ENCODE data around the gene SRSF11.

DNA sequence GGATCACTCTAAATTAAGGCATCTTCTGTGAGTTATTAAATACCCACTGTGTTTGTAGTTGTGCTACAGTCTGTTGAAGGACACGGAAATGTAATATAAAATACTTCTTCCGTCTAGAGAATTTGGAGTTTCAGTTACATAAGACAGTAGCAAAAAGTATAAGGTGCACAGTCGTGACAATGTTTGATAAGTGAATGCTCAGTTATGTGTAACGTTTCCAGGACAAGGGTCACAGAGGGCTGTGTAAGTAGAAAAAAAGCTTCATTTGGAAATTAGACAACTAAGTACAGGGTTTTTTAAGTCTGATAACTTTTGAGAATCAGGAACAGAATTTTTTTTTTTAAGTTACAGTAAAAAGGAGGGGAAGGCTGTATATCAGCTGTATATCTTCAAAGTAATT lies 27.5 kb downstream of the SRSF11 start:
- TF ChIP-seq POLR2A (IDR thresholded peaks at IDR 0.05; ENCODE audit: control extremely low read depth in 1 of 2, low read depth in 2 of 2, low read length in 2 of 2) (no peak), CHD2 (IDR thresholded peaks at IDR 0.05; ENCODE audit: low read length) (no peak), RAD21 (IDR thresholded peaks at IDR 0.05 in 1 of 2, conservative IDR thresholded peaks at IDR 0.05 in 1 of 2; ENCODE audit: low read depth in 2 of 2, low read length in 2 of 2) (no peak), SP2 (IDR thresholded peaks at IDR 0.05; ENCODE audit: low read length) (no peak), CTBP2 (IDR thresholded peaks at IDR 0.05; ENCODE audit: borderline replicate concordance, insufficient read depth, insufficient read length, low read length) (no peak), SP1 (IDR thresholded peaks at IDR 0.05; ENCODE audit: low read depth, low read length) (no peak)
- TF ChIP-seq, protein P1, sequence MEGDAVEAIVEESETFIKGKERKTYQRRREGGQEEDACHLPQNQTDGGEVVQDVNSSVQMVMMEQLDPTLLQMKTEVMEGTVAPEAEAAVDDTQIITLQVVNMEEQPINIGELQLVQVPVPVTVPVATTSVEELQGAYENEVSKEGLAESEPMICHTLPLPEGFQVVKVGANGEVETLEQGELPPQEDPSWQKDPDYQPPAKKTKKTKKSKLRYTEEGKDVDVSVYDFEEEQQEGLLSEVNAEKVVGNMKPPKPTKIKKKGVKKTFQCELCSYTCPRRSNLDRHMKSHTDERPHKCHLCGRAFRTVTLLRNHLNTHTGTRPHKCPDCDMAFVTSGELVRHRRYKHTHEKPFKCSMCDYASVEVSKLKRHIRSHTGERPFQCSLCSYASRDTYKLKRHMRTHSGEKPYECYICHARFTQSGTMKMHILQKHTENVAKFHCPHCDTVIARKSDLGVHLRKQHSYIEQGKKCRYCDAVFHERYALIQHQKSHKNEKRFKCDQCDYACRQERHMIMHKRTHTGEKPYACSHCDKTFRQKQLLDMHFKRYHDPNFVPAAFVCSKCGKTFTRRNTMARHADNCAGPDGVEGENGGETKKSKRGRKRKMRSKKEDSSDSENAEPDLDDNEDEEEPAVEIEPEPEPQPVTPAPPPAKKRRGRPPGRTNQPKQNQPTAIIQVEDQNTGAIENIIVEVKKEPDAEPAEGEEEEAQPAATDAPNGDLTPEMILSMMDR (IDR thresholded peaks at IDR 0.05; ENCODE audit: control extremely low read depth in 1 of 3, insufficient read depth in 1 of 3, low read depth in 1 of 3, low read length in 3 of 3), result no peak
- TF ChIP-seq, protein P2, sequence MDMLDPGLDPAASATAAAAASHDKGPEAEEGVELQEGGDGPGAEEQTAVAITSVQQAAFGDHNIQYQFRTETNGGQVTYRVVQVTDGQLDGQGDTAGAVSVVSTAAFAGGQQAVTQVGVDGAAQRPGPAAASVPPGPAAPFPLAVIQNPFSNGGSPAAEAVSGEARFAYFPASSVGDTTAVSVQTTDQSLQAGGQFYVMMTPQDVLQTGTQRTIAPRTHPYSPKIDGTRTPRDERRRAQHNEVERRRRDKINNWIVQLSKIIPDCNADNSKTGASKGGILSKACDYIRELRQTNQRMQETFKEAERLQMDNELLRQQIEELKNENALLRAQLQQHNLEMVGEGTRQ (IDR thresholded peaks at IDR 0.05; ENCODE audit: low read length), result no peak
